ENCODE results near the gene PVRIG. TPM values are rescaled to one million over a fixed set of nuclear protein-coding genes. Genes with fewer than 3 reads are reported as not detected.
"Not testable (repeated sequence)": the region's sequence is repeated elsewhere in the genome, so short reads cannot be mapped to it uniquely, and the experiment has no call there.

PVRIG gene
- total RNA-seq, 1 donor from 2014 or later = 0.50 TPM

- ATAC-seq = peak; percentile 51
- DNase-seq (ENCODE audit: low spot score) = not testable (repeated sequence)
Measured at GRCh38 chr7:100270046-100270918, 50.5 kb downstream of the PVRIG start.

Other genes with a start within 250 kb of the PVRIG start
- 2,337 TPM for gene AZGP1, start 243.9 kb upstream of the PVRIG start, total RNA-seq
- 99.9 TPM for gene ZKSCAN1, start 204.4 kb upstream of the PVRIG start, total RNA-seq
- 7.7 TPM for gene ZSCAN21, start 170.2 kb upstream of the PVRIG start, total RNA-seq
- gene ZNF3, start 138.2 kb upstream of the PVRIG start, total RNA-seq = 14.5 TPM
- 42.6 TPM for gene COPS6, start 131.0 kb upstream of the PVRIG start, total RNA-seq
- gene MCM7, start 118.6 kb upstream of the PVRIG start, total RNA-seq = 17.7 TPM
- gene AP4M1, start 118.3 kb upstream of the PVRIG start, total RNA-seq = 4.5 TPM
- 14.9 TPM for gene TAF6, start 100.6 kb upstream of the PVRIG start, total RNA-seq
- 2.4 TPM for gene CNPY4, start 100.3 kb upstream of the PVRIG start, total RNA-seq
- 0.78 TPM for gene MBLAC1, start 93.0 kb upstream of the PVRIG start, total RNA-seq
- gene LAMTOR4, start 71.0 kb upstream of the PVRIG start, total RNA-seq = 40.9 TPM
- gene TRAPPC14, start 61.2 kb upstream of the PVRIG start, total RNA-seq = 7.9 TPM
- 0.35 TPM for gene GAL3ST4, start 51.3 kb upstream of the PVRIG start, total RNA-seq
- 0.18 TPM for gene GPC2, start 42.6 kb upstream of the PVRIG start, total RNA-seq
- gene STAG3, start 42.0 kb upstream of the PVRIG start, total RNA-seq = 3.1 TPM
- gene SPDYE3, start 87.8 kb downstream of the PVRIG start, total RNA-seq = not detected
- gene PILRB, start 138.2 kb downstream of the PVRIG start, total RNA-seq = 28.6 TPM
- 1.4 TPM for gene PILRA, start 153.5 kb downstream of the PVRIG start, total RNA-seq
- gene ZCWPW1, start 208.8 kb downstream of the PVRIG start, total RNA-seq = 4.4 TPM
- gene MEPCE, start 209.9 kb downstream of the PVRIG start, total RNA-seq = 23.1 TPM
- gene PPP1R35, start 216.5 kb downstream of the PVRIG start, total RNA-seq = 13.8 TPM
- not detected for gene SPACDR, start 244.3 kb downstream of the PVRIG start, total RNA-seq